HG03457 (cell line): ENCODE data around the gene MTHFD2L.
"Not testable (repeated sequence)": the region's sequence is repeated elsewhere in the genome, so short reads cannot be mapped to it uniquely, and the experiment has no call there.

Experiments used
- ATAC-seq: cut with Tn5 transposase; IDR thresholded peaks from one replicate; pipeline ENCODE4 v1.9.1; 2021; ENCODE audit warnings: moderate number of reproducible peaks; ENCODE audit not compliant: unreplicated experiment

MTHFD2L gene

GRCh38 chr4:74181219-74181618 lies 23.3 kb downstream of the MTHFD2L start:
- no peak for ATAC-seq

GRCh38 chr4:74188912-74189311 lies 31.0 kb downstream of the MTHFD2L start:
- ATAC-seq: no peak

- no peak for ATAC-seq
These were observed 31.6 kb downstream of the MTHFD2L start for GRCh38 chr4:74189331-74190043.

- no peak for ATAC-seq
These were observed 32.4 kb downstream of the MTHFD2L start for GRCh38 chr4:74190332-74190731.

- no peak for ATAC-seq
These were observed 33.0 kb downstream of the MTHFD2L start for GRCh38 chr4:74190919-74191397.

GRCh38 chr4:74197080-74197479 lies 39.2 kb downstream of the MTHFD2L start:
- ATAC-seq: no peak

GRCh38 chr4:74202062-74202586 lies 44.2 kb downstream of the MTHFD2L start:
- ATAC-seq: no peak

- no peak for ATAC-seq
These were observed 45.5 kb downstream of the MTHFD2L start for GRCh38 chr4:74203467-74203866.

- ATAC-seq: no peak
These were observed 47.1 kb downstream of the MTHFD2L start for GRCh38 chr4:74205046-74205445.

- no peak for ATAC-seq
These were observed 47.6 kb downstream of the MTHFD2L start for GRCh38 chr4:74205559-74205958.

- peak; percentile 79 for ATAC-seq
These were observed 48.3 kb downstream of the MTHFD2L start for GRCh38 chr4:74206088-74206825.

- not testable (repeated sequence) for ATAC-seq
These were observed 56.7 kb downstream of the MTHFD2L start for GRCh38 chr4:74214457-74215159.

- ATAC-seq: not testable (repeated sequence)
These were observed 57.3 kb downstream of the MTHFD2L start for GRCh38 chr4:74215236-74215635.

- no peak for ATAC-seq
These were observed 59.4 kb downstream of the MTHFD2L start for GRCh38 chr4:74217365-74217764.

GRCh38 chr4:74218201-74218600 lies 60.3 kb downstream of the MTHFD2L start:
- ATAC-seq: no peak

GRCh38 chr4:74219240-74219639 lies 61.3 kb downstream of the MTHFD2L start:
- no peak for ATAC-seq

GRCh38 chr4:74223098-74223497 lies 65.2 kb downstream of the MTHFD2L start:
- ATAC-seq: no peak

- no peak for ATAC-seq
These were observed 65.9 kb downstream of the MTHFD2L start for GRCh38 chr4:74223801-74224200.

GRCh38 chr4:74228691-74229640 lies 71.0 kb downstream of the MTHFD2L start:
- ATAC-seq: no peak

- no peak for ATAC-seq
These were observed 73.1 kb downstream of the MTHFD2L start for GRCh38 chr4:74230902-74231499.
